Endothelial cell of umbilical vein (primary cell): ENCODE results near the gene CBFA2T3.

ENCODE experiments used
- POLR2AphosphoS5 ChIP-seq: IDR thresholded peaks from 2 replicates; pipeline ENCODE4 v1.6.1; 2012; ENCODE audit warnings: low read depth, mild to moderate bottlenecking, control low read depth, low read length, moderate library complexity; ENCODE audit not compliant: insufficient read depth
- TF ChIP-seq, protein P1 (sequence below): IDR thresholded peaks from 2 replicates; pipeline ENCODE4 v1.6.1; 2011; ENCODE audit not compliant: insufficient read depth, insufficient read length

GRCh38 chr16:88951989-88952388 is 25.0 kb downstream of the CBFA2T3 start:
- TF ChIP-seq, protein P1, sequence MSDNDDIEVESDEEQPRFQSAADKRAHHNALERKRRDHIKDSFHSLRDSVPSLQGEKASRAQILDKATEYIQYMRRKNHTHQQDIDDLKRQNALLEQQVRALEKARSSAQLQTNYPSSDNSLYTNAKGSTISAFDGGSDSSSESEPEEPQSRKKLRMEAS = no peak
- TF ChIP-seq POLR2AphosphoS5 = no peak
